Parathyroid adenoma (tissue), 2 donors: ENCODE measurements around the gene EPHB1.

Experiments used
- H2AFZ ChIP-seq: fragments of 300-600 bp; sonication (generic); one replicate; pipeline ENCODE4 v1.7.0; 2017; ENCODE audit warnings: antibody characterized with exemption, mild to moderate bottlenecking
- H3K27ac ChIP-seq: fragments of 300-600 bp; sonication (generic); one replicate; pipeline ENCODE4 v1.7.0; 2017
- H3K27me3 ChIP-seq: fragments of 300-600 bp; sonication (generic); one replicate; pipeline ENCODE4 v1.7.0; 2017; ENCODE audit warnings: low read length; ENCODE audit not compliant: control insufficient read depth, insufficient read depth
- H3K36me3 ChIP-seq: fragments of 300-600 bp; sonication (generic); one replicate; pipeline ENCODE4 v1.7.0; 2017; ENCODE audit warnings: low read length; ENCODE audit not compliant: control insufficient read depth, insufficient read depth
- H3K4me1 ChIP-seq: fragments of 300-600 bp; sonication (generic); one replicate; pipeline ENCODE4 v1.7.0; 2017; ENCODE audit warnings: control low read depth
- H3K4me2 ChIP-seq: fragments of 300-600 bp; sonication (generic); one replicate; pipeline ENCODE4 v1.7.0; 2017; ENCODE audit warnings: low read length
- H3K4me3 ChIP-seq: fragments of 300-600 bp; sonication (generic); one replicate; pipeline ENCODE4 v1.7.0; 2017; ENCODE audit warnings: low read depth, low read length
- H3K79me2 ChIP-seq: fragments of 300-600 bp; sonication (generic); one replicate; pipeline ENCODE4 v1.7.0; 2017; ENCODE audit warnings: control low read depth
- H3K9ac ChIP-seq: fragments of 300-600 bp; sonication (generic); one replicate; pipeline ENCODE4 v1.7.0; 2017; ENCODE audit warnings: mild to moderate bottlenecking
- H3K9me3 ChIP-seq: fragments of 300-600 bp; sonication (generic); one replicate; pipeline ENCODE4 v1.7.0; 2017; ENCODE audit warnings: low read length; ENCODE audit not compliant: control insufficient read depth
- TF ChIP-seq, protein P1 (sequence below): fragments of 300-600 bp; sonication (generic); IDR thresholded peaks from one replicate; pipeline ENCODE4 v1.7.0; 2017; ENCODE audit warnings: antibody characterized with exemption, mild to moderate bottlenecking
- donor health status: primary hyperparathyroidism.

EPHB1 gene

DNA sequence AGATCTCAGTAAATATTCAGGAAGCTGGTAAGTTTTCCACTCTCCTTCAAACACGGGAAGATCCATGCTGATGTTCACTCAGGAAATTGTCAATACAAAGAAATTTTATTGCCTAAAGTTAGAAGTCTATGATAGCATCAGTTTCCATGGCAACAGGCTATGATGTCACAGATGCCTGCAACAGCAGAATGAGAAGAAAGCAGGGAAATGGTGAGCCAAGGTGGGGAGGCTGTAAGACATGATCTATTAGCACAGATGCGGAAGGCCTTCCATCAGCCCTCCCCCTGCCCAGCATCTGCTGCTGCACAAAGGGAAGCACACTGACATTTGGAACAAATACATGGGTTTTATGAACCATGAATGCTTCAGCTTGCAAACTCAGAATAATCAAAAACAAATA, 28.6 kb downstream of the EPHB1 start:
- H3K9me3 ChIP-seq, result no peaks in the 10 kb centered on the region
- H3K4me2 ChIP-seq, result no peak overlapping the region
- no peak overlapping the region for H2AFZ ChIP-seq
- no peak overlapping the region for H3K9ac ChIP-seq
- TF ChIP-seq, protein P1, sequence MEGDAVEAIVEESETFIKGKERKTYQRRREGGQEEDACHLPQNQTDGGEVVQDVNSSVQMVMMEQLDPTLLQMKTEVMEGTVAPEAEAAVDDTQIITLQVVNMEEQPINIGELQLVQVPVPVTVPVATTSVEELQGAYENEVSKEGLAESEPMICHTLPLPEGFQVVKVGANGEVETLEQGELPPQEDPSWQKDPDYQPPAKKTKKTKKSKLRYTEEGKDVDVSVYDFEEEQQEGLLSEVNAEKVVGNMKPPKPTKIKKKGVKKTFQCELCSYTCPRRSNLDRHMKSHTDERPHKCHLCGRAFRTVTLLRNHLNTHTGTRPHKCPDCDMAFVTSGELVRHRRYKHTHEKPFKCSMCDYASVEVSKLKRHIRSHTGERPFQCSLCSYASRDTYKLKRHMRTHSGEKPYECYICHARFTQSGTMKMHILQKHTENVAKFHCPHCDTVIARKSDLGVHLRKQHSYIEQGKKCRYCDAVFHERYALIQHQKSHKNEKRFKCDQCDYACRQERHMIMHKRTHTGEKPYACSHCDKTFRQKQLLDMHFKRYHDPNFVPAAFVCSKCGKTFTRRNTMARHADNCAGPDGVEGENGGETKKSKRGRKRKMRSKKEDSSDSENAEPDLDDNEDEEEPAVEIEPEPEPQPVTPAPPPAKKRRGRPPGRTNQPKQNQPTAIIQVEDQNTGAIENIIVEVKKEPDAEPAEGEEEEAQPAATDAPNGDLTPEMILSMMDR, result no peak
- H3K36me3 ChIP-seq, result no peaks in the 10 kb centered on the region
- no peaks in the 10 kb centered on the region for H3K79me2 ChIP-seq
- no peaks in the 10 kb centered on the region for H3K4me1 ChIP-seq
- no peak overlapping the region for H3K27ac ChIP-seq
- H3K27me3 ChIP-seq, result no peaks in the 10 kb centered on the region
- H3K4me3 ChIP-seq, result no peak overlapping the region

DNA sequence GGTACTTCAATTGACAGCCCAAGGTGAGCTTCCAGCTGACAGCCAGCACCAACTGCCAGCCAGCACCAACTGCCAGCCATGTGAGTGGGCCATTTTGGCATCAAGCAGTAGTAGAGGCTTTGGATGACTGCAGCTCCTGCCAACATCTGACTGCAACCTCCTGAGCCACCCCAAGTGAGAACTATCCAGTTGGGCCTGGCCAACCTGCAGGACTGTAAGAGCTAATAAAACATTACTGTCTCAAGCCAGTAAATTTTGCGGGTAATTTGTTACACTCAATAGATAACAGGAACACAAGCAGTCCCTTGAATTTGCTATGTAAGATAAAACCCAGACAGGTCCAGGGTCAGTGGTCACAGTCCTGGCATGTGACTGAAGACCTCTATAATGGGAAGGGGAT, 29.7 kb downstream of the EPHB1 start:
- H3K4me3 ChIP-seq, result no peak overlapping the region
- H3K27me3 ChIP-seq, result no peaks in the 10 kb centered on the region
- H3K27ac ChIP-seq, result no peak overlapping the region
- TF ChIP-seq, protein P1, result no peak
- H3K36me3 ChIP-seq, result no peaks in the 10 kb centered on the region
- no peaks in the 10 kb centered on the region for H3K9me3 ChIP-seq
- no peak overlapping the region for H3K9ac ChIP-seq
- no peak overlapping the region for H2AFZ ChIP-seq
- H3K4me1 ChIP-seq, result no peaks in the 10 kb centered on the region
- no peaks in the 10 kb centered on the region for H3K79me2 ChIP-seq
- no peak overlapping the region for H3K4me2 ChIP-seq

DNA sequence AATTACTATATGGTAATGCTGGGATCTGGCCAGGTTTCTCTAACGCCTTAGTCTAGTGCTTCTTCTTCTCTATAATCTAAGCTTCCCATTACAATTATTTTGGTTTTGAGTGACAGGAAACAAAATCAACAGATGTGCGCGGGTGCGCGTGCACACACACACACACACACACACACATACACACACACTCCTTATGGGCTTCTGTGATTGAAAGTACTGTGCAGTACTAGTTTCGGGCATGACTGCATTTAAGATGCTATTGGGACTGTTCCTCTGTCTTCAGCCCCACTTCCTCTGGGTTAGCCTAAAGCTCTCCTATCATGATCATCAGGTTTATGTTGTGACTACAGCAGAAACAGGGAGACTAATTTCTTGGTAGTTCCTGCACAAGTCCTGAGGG, 32.2 kb downstream of the EPHB1 start:
- H3K9ac ChIP-seq, result no peak overlapping the region
- no peak overlapping the region for H3K4me2 ChIP-seq
- TF ChIP-seq, protein P1, result no peak
- H2AFZ ChIP-seq, result no peak overlapping the region
- H3K27me3 ChIP-seq, result no peaks in the 10 kb centered on the region
- no peaks in the 10 kb centered on the region for H3K79me2 ChIP-seq
- no peak overlapping the region for H3K27ac ChIP-seq
- no peaks in the 10 kb centered on the region for H3K36me3 ChIP-seq
- H3K9me3 ChIP-seq, result no peaks in the 10 kb centered on the region
- no peak overlapping the region for H3K4me3 ChIP-seq
- no peaks in the 10 kb centered on the region for H3K4me1 ChIP-seq

DNA sequence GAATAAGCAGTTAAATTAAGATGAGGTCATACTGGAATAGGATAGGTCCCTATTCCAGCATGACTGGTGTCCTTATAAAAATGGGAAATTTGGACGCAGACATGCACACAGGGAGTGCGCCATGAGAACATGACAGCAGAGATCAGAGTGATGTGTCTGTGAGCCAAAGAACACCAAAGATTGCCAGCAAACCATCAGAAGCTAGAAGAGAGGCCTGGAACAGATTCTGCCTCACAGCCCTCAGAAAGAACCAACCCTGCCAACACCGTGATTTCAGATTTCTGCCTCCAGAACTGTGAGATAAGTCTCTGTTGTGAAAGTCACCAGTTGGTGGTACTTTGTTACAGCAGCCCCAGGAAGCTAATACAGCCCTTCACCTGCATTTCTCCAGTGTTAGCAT, 34.7 kb downstream of the EPHB1 start:
- H3K27ac ChIP-seq, result no peak overlapping the region
- TF ChIP-seq, protein P1, result no peak
- no peak overlapping the region for H3K9ac ChIP-seq
- no peaks in the 10 kb centered on the region for H3K36me3 ChIP-seq
- no peak overlapping the region for H2AFZ ChIP-seq
- H3K4me1 ChIP-seq, result no peaks in the 10 kb centered on the region
- no peaks in the 10 kb centered on the region for H3K27me3 ChIP-seq
- no peak overlapping the region for H3K4me2 ChIP-seq
- H3K9me3 ChIP-seq, result no peaks in the 10 kb centered on the region
- H3K79me2 ChIP-seq, result no peaks in the 10 kb centered on the region
- no peak overlapping the region for H3K4me3 ChIP-seq

DNA sequence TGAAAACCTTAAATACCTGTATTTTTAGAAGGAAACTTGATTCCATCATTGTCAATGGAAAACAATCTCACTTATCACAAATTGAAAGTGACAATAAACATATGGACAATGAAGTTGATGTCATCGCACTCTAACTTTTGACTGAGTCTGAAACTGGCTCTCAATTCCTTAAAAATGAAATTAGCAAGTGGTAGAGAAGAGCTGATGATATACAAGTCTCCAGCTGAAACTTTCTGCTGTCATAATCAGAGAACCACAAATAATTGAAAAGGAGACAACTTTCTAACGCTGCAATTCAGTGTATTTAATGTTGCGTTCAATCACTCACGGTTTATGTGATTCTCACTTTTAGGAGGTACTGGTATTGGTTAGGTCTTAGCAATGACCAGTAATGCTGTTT, 37.5 kb downstream of the EPHB1 start:
- no peak overlapping the region for H2AFZ ChIP-seq
- no peaks in the 10 kb centered on the region for H3K9me3 ChIP-seq
- TF ChIP-seq, protein P1, result no peak
- H3K4me3 ChIP-seq, result no peak overlapping the region
- H3K9ac ChIP-seq, result no peak overlapping the region
- no peaks in the 10 kb centered on the region for H3K79me2 ChIP-seq
- no peaks in the 10 kb centered on the region for H3K27me3 ChIP-seq
- no peak overlapping the region for H3K4me2 ChIP-seq
- H3K4me1 ChIP-seq, result no peaks in the 10 kb centered on the region
- H3K27ac ChIP-seq, result no peak overlapping the region
- no peaks in the 10 kb centered on the region for H3K36me3 ChIP-seq
